Type B pancreatic cell (in vitro differentiated cells): ENCODE data around the gene ELN. TPM values are rescaled to one million over a fixed set of nuclear protein-coding genes. Genes with fewer than 3 reads are reported as not detected.
"Not testable (repeated sequence)": the region's sequence is repeated elsewhere in the genome, so short reads cannot be mapped to it uniquely, and the experiment has no call there.

Experiments used
- DNase-seq: peaks from one replicate; pipeline ENCODE4 v3.0.0; 2021; ENCODE audit warnings: mixed read lengths; ENCODE audit not compliant: unreplicated experiment; ENCODE audit errors: extremely low spot score
- H3K27ac Mint-ChIP-seq: 2 replicates; pipeline ENCODE4 v1.8.0; 2021; ENCODE audit warnings: mild to moderate bottlenecking, mixed read lengths
- H3K27me3 Mint-ChIP-seq: 2 replicates; pipeline ENCODE4 v1.8.0; 2021; ENCODE audit warnings: mixed read lengths
- H3K36me3 Mint-ChIP-seq: 2 replicates; pipeline ENCODE4 v1.8.0; 2021; ENCODE audit warnings: mixed read lengths
- H3K4me1 Mint-ChIP-seq: one replicate; pipeline ENCODE4 v1.8.0; 2021; ENCODE audit warnings: mixed read lengths; ENCODE audit not compliant: unreplicated experiment
- H3K4me3 Mint-ChIP-seq: 2 replicates; pipeline ENCODE4 v1.8.0; 2021; ENCODE audit warnings: mild to moderate bottlenecking, mixed read lengths
- H3K9me3 Mint-ChIP-seq: 2 replicates; pipeline ENCODE4 v1.8.0; 2021; ENCODE audit warnings: mixed read lengths
- CTCF ChIP-seq: fragments of 200-600 bp; sonication (generic); conservative IDR thresholded peaks from 2 replicates; pipeline ENCODE4 v1.5.0; 2021; ENCODE audit warnings: antibody characterized with exemption, mild to moderate bottlenecking
- total RNA-seq: library from RNA; stranded (reverse); gene quantifications from 2 replicates; pipeline ENCODE4 v1.2.1, GENCODE V29; 2021; ENCODE audit warnings: low replicate concordance

The ELN gene
- total RNA-seq, 1 donor from 2014 or later = 8.8 TPM

DNA sequence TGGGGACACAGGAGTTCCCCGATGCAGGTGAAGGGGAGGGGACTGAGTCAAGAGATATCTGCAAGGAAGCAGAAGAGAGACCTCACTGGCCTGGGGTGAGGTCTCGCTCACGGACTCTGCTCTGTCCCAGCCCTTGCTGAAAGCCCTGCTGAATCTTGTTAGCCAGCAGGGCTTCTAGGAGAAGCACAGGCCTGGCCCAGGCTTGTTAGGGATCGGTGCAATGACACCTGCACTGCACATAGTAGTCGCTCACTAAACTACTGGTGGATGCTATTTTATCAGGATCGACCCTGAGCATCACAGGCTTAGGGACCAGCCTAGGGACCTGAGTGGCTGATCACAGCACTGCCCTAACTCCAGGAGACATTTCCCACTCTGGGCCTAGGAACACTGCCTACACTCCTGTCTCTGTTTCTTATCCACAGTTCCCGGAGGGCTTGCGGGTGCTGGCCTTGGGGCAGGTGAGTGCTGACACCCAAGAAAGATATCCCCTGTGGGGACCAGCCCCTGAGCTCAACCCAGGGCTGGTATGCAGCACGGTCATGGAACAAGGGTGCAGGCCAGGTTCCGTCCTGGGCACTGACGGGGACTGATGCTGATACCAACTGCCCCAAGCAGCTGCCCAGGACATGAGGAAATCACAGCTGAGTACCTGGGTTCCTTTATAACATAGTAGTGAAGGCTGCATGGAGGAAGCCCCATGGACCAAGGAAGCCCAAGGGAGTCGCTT, 13.0 kb downstream of the ELN start:
- peaks cover 3% of the 10 kb centered on the region for H3K27me3 Mint-ChIP-seq
- no peak overlapping the region for H3K4me3 Mint-ChIP-seq
- H3K36me3 Mint-ChIP-seq = no peaks in the 10 kb centered on the region
- no peaks in the 10 kb centered on the region for H3K9me3 Mint-ChIP-seq
- no peak for TF ChIP-seq CTCF
- no peak overlapping the region for H3K27ac Mint-ChIP-seq
- no peak for DNase-seq
- peaks cover 23% of the 10 kb centered on the region for H3K4me1 Mint-ChIP-seq

GRCh38 chr7:74042746-74043522, 15.0 kb downstream of the ELN start:
- no peaks in the 10 kb centered on the region for H3K36me3 Mint-ChIP-seq
- no peak for DNase-seq
- peaks cover 23% of the 10 kb centered on the region for H3K4me1 Mint-ChIP-seq
- H3K27ac Mint-ChIP-seq = peak overlapping the region; percentile 82
- H3K4me3 Mint-ChIP-seq = peak overlapping the region; percentile 74
- no peaks in the 10 kb centered on the region for H3K9me3 Mint-ChIP-seq
- TF ChIP-seq CTCF = no peak
- peaks cover 3% of the 10 kb centered on the region for H3K27me3 Mint-ChIP-seq

- Mint-ChIP-seq H3K9me3 (no peaks in the 10 kb centered on the region), H3K36me3 (no peaks in the 10 kb centered on the region), H3K4me3 (peak overlapping the region; percentile 74), H3K27me3 (peaks cover 3% of the 10 kb centered on the region), H3K4me1 (peaks cover 23% of the 10 kb centered on the region), H3K27ac (peak overlapping the region; percentile 82)
- no peak for DNase-seq
- no peak for TF ChIP-seq CTCF
These were observed 15.6 kb downstream of the ELN start for GRCh38 chr7:74043523-74043951.

- H3K9me3 Mint-ChIP-seq = no peaks in the 10 kb centered on the region
- no peak for TF ChIP-seq CTCF
- H3K27me3 Mint-ChIP-seq = peaks cover 3% of the 10 kb centered on the region
- peaks cover 23% of the 10 kb centered on the region for H3K4me1 Mint-ChIP-seq
- H3K4me3 Mint-ChIP-seq = no peak overlapping the region
- no peaks in the 10 kb centered on the region for H3K36me3 Mint-ChIP-seq
- H3K27ac Mint-ChIP-seq = no peak overlapping the region
- no peak for DNase-seq
These were observed 16.7 kb downstream of the ELN start for GRCh38 chr7:74044366-74045350.

- H3K36me3 Mint-ChIP-seq, DNase-seq: not testable (repeated sequence)
These were observed 18.6 kb downstream of the ELN start for GRCh38 chr7:74046581-74046980.

More at GRCh38 chr7:74046581-74046980, 18.6 kb downstream of the ELN start:
- H3K27ac Mint-ChIP-seq, H3K9me3 Mint-ChIP-seq, H3K27me3 Mint-ChIP-seq, H3K4me3 Mint-ChIP-seq: not testable (repeated sequence)
- H3K4me1 Mint-ChIP-seq = peaks cover 13% of the 10 kb centered on the region
